Prostate gland (tissue), 2 donors: Measurements from ENCODE around the gene IDS. TPM values are rescaled to one million over a fixed set of nuclear protein-coding genes. Genes with fewer than 3 reads are reported as not detected.

ENCODE experiments used
- DNase-seq: peaks from one replicate; pipeline ENCODE4 v3.0.0-alpha.2; 2019; ENCODE audit warnings: low spot score
- H3K27ac ChIP-seq, 2 donors: fragments of 200-600 bp; sonication (generic); 2 replicates each; pipeline ENCODE4 v1.5.1; 2017 to 2019
- H3K27me3 ChIP-seq: fragments of 200-600 bp; sonication (generic); replicated peaks from 2 replicates; pipeline ENCODE4 v1.5.1; 2019; ENCODE audit not compliant: insufficient read depth
- H3K36me3 ChIP-seq, 2 donors: fragments of 200-600 bp; sonication (generic); 1 replicate in 1 of 2; 2 replicates in 1 of 2; pipeline versions ENCODE4 v1.5.1 to v1.8.1; 2017 to 2019
- H3K4me1 ChIP-seq: fragments of 200-600 bp; sonication (generic); replicated peaks from 2 replicates; pipeline ENCODE4 v1.5.1; 2019
- H3K4me3 ChIP-seq, 2 donors: fragments of 200-600 bp; sonication (generic); 2 replicates each; pipeline ENCODE4 v1.5.1; 2017 to 2019
- H3K9me3 ChIP-seq: fragments of 200-600 bp; sonication (generic); 2 replicates; pipeline ENCODE4 v1.5.1; 2017
- POLR2A ChIP-seq: fragments of 450-650 bp; IDR thresholded peaks from one replicate; pipeline ENCODE4 v1.6.1; 2016; ENCODE audit warnings: antibody characterized with exemption, mild to moderate bottlenecking
- POLR2AphosphoS5 ChIP-seq: sonication (generic); formaldehyde crosslinking; IDR thresholded peaks from one replicate; pipeline ENCODE4 v1.6.1; 2017; ENCODE audit warnings: antibody characterized with exemption
- WGBS: methylation state at CpG from one replicate; pipeline ENCODE4 v1.1.5; 2018; 5-methylcytosine and 5-hydroxymethylcytosine counted together
- intact Hi-C: fragments of 100-400 bp; cut with DNase I; formaldehyde crosslinking; loops from one replicate; pipeline ENCODE4 v1.14.2; 2022
- total RNA-seq, 2 donors: library from RNA; depleted of rRNA; stranded (reverse); fragments of >200 nt; gene quantifications; one replicate each; pipeline ENCODE4 v1.1.0, GENCODE V29; 2016
- TF ChIP-seq, protein P1 (sequence below), 4 experiments: fragments of 200-600 bp in 2 of 4; fragments of 450-650 bp in 2 of 4; sonication (generic) in 2 of 4; IDR thresholded peaks; 1 replicate in 3 of 4; 2 replicates in 1 of 4; pipeline ENCODE4 v1.5.1; 2016 to 2019; ENCODE audit warnings: antibody characterized with exemption in 4 of 4, mild to moderate bottlenecking in 2 of 4, moderate library complexity in 2 of 4

The IDS gene
- total RNA-seq, 2 donors from 2014 or later, result 47.4 to 82.9 TPM

DNA sequence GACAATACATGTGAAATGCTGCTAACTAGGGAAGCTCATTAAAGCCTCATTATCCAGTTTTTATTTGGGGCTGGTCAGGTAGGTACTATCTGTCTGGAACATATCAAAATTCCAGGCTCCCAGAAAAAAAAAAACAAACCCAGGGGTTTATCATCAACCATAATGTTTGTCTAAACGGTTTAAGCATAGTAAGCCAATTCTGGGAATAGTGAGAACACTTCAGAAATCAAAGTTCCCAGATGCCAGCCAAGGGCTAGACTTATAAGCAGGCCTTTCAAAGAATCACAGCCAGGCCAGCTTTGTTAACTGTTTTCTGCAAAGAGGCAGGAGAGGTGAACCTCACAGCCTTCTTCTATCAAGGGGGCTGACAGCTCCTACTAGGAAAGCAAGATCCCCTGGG is 8.1 kb downstream of the IDS start:
- no peaks in the 10 kb centered on the region for H3K4me1 ChIP-seq
- H3K27ac ChIP-seq, result no peak overlapping the region
- DNase-seq, result no peak
- no peak overlapping the region for H3K4me3 ChIP-seq
- H3K27me3 ChIP-seq, result no peaks in the 10 kb centered on the region
- intact Hi-C loops, result no loop called here
- H3K9me3 ChIP-seq, result no peaks in the 10 kb centered on the region
- 75% methylated on average over 1 of the region's 1 CpG for WGBS
- TF ChIP-seq POLR2AphosphoS5, result no peak
- no peaks in the 10 kb centered on the region for H3K36me3 ChIP-seq

DNA sequence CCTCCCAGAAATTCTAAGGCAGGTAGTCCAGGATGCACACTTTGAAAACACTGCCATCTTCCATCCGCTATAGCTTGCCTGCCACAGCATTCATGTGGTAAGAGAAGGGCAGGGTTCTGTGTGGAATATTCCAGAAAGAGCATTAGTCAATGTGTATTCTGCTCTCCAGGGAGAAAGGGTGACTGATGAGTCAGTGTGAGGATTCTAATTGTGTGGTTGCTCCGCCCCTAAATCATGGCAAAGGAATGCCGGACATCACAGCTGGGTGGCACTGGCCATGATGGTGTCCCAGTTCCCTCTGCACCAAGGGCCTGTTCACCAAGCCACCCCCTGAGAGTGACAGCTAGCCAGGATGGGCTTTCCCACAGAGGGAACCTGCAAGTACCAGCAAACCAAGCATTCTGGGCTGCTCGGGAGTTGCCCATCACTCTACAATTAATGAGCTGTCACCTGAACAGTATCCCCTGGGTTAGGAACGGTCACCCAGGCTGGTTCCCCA is 9.5 kb downstream of the IDS start:
- no peaks in the 10 kb centered on the region for H3K4me1 ChIP-seq
- intact Hi-C loops, result no loop called here
- no peaks in the 10 kb centered on the region for H3K36me3 ChIP-seq
- TF ChIP-seq, protein P1, sequence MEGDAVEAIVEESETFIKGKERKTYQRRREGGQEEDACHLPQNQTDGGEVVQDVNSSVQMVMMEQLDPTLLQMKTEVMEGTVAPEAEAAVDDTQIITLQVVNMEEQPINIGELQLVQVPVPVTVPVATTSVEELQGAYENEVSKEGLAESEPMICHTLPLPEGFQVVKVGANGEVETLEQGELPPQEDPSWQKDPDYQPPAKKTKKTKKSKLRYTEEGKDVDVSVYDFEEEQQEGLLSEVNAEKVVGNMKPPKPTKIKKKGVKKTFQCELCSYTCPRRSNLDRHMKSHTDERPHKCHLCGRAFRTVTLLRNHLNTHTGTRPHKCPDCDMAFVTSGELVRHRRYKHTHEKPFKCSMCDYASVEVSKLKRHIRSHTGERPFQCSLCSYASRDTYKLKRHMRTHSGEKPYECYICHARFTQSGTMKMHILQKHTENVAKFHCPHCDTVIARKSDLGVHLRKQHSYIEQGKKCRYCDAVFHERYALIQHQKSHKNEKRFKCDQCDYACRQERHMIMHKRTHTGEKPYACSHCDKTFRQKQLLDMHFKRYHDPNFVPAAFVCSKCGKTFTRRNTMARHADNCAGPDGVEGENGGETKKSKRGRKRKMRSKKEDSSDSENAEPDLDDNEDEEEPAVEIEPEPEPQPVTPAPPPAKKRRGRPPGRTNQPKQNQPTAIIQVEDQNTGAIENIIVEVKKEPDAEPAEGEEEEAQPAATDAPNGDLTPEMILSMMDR (IDR thresholded peaks at IDR 0.05), result no peak
- TF ChIP-seq POLR2A (no peak), POLR2AphosphoS5 (no peak)
- H3K9me3 ChIP-seq, result no peaks in the 10 kb centered on the region
- no peaks in the 10 kb centered on the region for H3K27me3 ChIP-seq
- 92% methylated on average over 4 of the region's 5 CpGs for WGBS
- no peak for DNase-seq
- no peak overlapping the region for H3K27ac ChIP-seq
- no peak overlapping the region for H3K4me3 ChIP-seq

DNA sequence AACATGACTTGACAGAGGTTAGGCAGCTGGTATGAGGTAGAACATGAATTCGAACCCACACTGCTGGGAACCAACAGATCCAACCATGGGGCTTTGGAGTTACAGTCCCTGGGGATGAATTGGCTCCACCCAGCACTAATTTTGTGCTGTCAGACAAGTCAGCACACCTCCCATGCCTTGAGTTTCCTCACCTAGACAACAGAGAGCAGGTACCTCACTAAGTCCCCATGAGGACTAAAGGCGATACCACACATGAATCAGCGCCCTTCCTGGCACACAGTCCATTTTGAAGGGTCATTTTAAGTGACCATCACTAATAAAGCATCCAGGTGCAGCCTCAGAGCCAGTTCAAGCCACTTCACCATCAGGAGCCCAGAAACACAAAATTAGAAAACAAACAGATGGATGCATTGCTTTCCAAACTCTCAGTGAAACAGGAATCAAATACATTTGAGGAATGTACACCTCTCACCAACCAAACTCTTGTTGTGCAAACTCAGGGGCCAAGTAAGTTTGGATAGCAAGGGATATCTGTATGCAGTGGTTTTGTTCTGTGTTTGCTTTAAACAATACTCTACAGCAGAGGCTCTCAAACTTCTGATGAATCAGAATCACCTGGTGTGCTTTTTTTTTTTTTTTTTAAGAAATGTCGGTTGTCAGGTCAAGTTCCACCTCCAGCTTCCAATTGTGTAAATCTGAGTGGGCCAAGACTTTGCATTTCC is 10.1 kb downstream of the IDS start:
- no peaks in the 10 kb centered on the region for H3K36me3 ChIP-seq
- H3K4me3 ChIP-seq, result no peak overlapping the region
- H3K27me3 ChIP-seq, result no peaks in the 10 kb centered on the region
- H3K27ac ChIP-seq, result no peak overlapping the region
- H3K9me3 ChIP-seq, result no peaks in the 10 kb centered on the region
- no peaks in the 10 kb centered on the region for H3K4me1 ChIP-seq
- DNase-seq, result no peak
- intact Hi-C loops, result no loop called here
- 85% methylated on average over 3 of the region's 4 CpGs for WGBS
- TF ChIP-seq POLR2AphosphoS5 (no peak), POLR2A (no peak)
- TF ChIP-seq, protein P1 (IDR thresholded peaks at IDR 0.05), result no peak

DNA sequence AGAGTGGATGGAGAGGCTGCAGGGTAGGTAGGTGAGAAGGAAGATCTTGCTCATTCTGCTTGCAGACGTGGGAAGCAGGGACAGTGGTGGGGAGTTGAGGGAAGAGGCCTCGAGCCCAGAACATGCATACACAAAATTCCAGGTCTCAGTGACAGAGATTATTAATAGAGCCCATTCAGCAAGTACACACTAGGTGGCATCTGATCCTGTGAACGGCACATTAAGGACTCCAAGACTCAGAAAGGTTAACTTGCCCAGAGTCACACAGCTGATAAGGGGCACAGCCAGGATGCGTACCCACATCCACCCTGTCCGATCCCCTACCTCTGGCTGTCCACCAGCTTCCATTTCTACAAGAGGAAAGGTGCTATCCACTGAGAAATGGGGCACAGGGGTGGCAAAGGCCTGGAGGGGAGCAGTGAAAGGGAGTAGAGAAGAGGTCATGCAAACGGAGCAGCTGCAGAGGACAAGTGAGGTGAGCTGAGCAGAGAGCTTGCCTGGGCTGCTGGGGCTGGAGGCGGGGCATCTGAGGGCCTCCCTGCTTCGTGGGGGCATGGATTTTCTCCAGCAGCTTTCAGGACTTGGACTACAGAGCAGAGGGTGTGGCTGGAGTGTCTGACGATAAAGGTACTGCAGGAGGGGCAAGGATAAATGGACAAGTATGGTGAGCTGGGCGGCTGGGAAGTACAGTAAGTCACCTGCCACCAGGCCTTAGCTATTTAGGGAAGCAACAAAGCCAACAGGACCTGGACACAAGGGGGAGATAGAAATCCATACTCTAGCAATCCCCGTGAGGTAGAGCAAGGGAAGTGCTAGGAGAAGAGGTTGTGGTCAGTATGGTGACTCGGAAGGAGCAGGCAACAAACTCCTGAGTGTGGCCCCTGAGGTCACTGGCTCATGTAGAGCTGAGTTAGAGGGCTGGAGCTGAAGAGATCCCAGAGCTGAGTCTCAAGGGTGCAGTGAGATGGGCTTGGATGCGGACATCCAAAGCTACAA is 11.2 kb downstream of the IDS start:
- no peak overlapping the region for H3K27ac ChIP-seq
- no peaks in the 10 kb centered on the region for H3K9me3 ChIP-seq
- TF ChIP-seq POLR2A, result no peak
- no peak for TF ChIP-seq POLR2AphosphoS5
- TF ChIP-seq, protein P1 (IDR thresholded peaks at IDR 0.05), result no peak
- 66% methylated on average over 13 of the region's 13 CpGs for WGBS
- intact Hi-C loops, result no loop called here
- no peaks in the 10 kb centered on the region for H3K36me3 ChIP-seq
- DNase-seq, result no peak
- H3K27me3 ChIP-seq, result no peaks in the 10 kb centered on the region
- H3K4me1 ChIP-seq, result no peaks in the 10 kb centered on the region
- H3K4me3 ChIP-seq, result no peak overlapping the region

DNA sequence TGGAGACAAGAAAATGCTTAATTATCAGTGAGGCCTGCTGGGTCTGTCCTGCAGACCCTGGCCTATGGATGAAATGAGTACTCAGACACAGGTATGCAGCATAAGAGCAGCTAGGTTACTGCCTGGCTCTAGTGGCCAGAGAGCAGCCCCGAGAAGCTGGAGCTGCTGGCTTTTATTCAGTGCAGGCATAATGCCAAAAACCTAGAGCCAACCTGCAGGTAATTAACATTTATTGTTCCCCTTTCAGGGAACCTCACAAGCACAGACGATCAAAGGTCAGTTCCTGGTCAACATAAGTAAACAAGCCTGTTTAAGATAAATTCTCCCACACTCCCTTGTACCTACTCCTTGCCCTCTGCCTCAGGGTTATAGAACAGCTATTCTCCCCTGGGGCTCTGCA is 13.3 kb downstream of the IDS start:
- WGBS, result 0% methylated on average over 2 of the region's 2 CpGs
- no peak for DNase-seq
- TF ChIP-seq POLR2AphosphoS5 (no peak), POLR2A (no peak)
- TF ChIP-seq, protein P1 (IDR thresholded peaks at IDR 0.05), result no peak
- Histone ChIP-seq H3K4me3 (no peak overlapping the region), H3K9me3 (no peaks in the 10 kb centered on the region), H3K27me3 (no peaks in the 10 kb centered on the region), H3K36me3 (no peaks in the 10 kb centered on the region), H3K4me1 (no peaks in the 10 kb centered on the region), H3K27ac (no peak overlapping the region)
- intact Hi-C loops, result no loop called here
